Measurements from ENCODE around the gene MEIS2.

GRCh38 chr15:36925653-36926426 lies 174.5 kb downstream of the MEIS2 start:
- TF ChIP-seq ZBTB44 (tag by site-specific recombination; IDR thresholded peaks at IDR 0.05), result peak; percentile 91
- no peak for TF ChIP-seq ZNF16 (tag by site-specific recombination; IDR thresholded peaks at IDR 0.05; ENCODE audit: low read depth)
- TF ChIP-seq ZNF423 (tag by site-specific recombination; IDR thresholded peaks at IDR 0.05), result peak; percentile 69; the same call in 1 of the 2 replicates
- no peak for TF ChIP-seq CTCF (tag by site-specific recombination; IDR thresholded peaks at IDR 0.05)
- no peak for TF ChIP-seq ZNF311 (tag by site-specific recombination; IDR thresholded peaks at IDR 0.05; ENCODE audit: borderline replicate concordance)
- peak; percentile 90 for TF ChIP-seq ZNF561 (tag by site-specific recombination; IDR thresholded peaks at IDR 0.05; ENCODE audit: borderline replicate concordance)
- TF ChIP-seq ZFP37 (tag by site-specific recombination; IDR thresholded peaks at IDR 0.05), result no peak
- TF ChIP-seq ZNF114 (tag by site-specific recombination; IDR thresholded peaks at IDR 0.05), result no peak
- no peak for TF ChIP-seq YY1 (tag by site-specific recombination; IDR thresholded peaks at IDR 0.05)
- TF ChIP-seq HOXA7 (CRISPR knock-in tag; IDR thresholded peaks at IDR 0.05; ENCODE audit: borderline replicate concordance), result no peak
- TF ChIP-seq ZBTB11 (tag by site-specific recombination; conservative IDR thresholded peaks at IDR 0.05; ENCODE audit: low read depth), result no peak
- peak; percentile 64 for TF ChIP-seq ZNF24 (tag by site-specific recombination; IDR thresholded peaks at IDR 0.05)
- TF ChIP-seq, protein P1, sequence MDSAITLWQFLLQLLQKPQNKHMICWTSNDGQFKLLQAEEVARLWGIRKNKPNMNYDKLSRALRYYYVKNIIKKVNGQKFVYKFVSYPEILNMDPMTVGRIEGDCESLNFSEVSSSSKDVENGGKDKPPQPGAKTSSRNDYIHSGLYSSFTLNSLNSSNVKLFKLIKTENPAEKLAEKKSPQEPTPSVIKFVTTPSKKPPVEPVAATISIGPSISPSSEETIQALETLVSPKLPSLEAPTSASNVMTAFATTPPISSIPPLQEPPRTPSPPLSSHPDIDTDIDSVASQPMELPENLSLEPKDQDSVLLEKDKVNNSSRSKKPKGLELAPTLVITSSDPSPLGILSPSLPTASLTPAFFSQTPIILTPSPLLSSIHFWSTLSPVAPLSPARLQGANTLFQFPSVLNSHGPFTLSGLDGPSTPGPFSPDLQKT (IDR thresholded peaks at IDR 0.05; ENCODE audit: borderline replicate concordance, low read depth, low read length), result no peak
- TF ChIP-seq SP7 (tag by site-specific recombination; IDR thresholded peaks at IDR 0.05), result peak; percentile 96

Measured in HEK293 (cell line).